ENCODE measurements around the gene STAB1. TPM values are rescaled to one million over a fixed set of nuclear protein-coding genes. Genes with fewer than 3 reads are reported as not detected.

The STAB1 gene
- total RNA-seq, 4 donors from 2014 or later = 27.0 to 98.2 (median 67.2) TPM

GRCh38 chr3:52453496-52454249, 41.5 kb upstream of the STAB1 start, which contains the start of gene TNNC1:
Gene TNNC1, minus strand, starts transcription at chr3:52454041. Its CDS starts 26 bp downstream, at chr3:52454015.
- Histone ChIP-seq H3K4me3 (peak within 1 kb of the TSS; percentile 65 to 95 (median 82)), H3K9me3 (no peaks in the 10 kb centered on the region), H3K36me3 (peaks cover 0 to 12% (median 0%) of the 10 kb centered on the region in 3 donors), H3K27me3 (no peaks in the 10 kb centered on the region), H3K4me1 (peaks cover 7 to 9% (median 8%) of the 10 kb centered on the region in 4 donors), H3K27ac (peak within 1 kb of the TSS; percentile 82 to 92 (median 84))
- no peak for TF ChIP-seq POLR2A (IDR thresholded peaks at IDR 0.05)
- no peak for TF ChIP-seq CTCF (IDR thresholded peaks at IDR 0.05)
- DNase-seq = peak in 1 of 3 donors; percentile 41

GRCh38 chr3:52454250-52454937, 40.7 kb upstream of the STAB1 start:
- Histone ChIP-seq H3K4me3 (peak overlapping the region in 3 of 4 donors; percentile 77 to 95 (median 86)), H3K36me3 (peaks cover 0 to 19% (median 0%) of the 10 kb centered on the region in 3 donors), H3K9me3 (no peaks in the 10 kb centered on the region), H3K4me1 (peaks cover 7 to 9% (median 8%) of the 10 kb centered on the region in 4 donors), H3K27ac (peak overlapping the region; percentile 82 to 92 (median 84)), H3K27me3 (no peaks in the 10 kb centered on the region)
- peak in 1 of 3 donors; percentile 44 for DNase-seq
- TF ChIP-seq POLR2A (IDR thresholded peaks at IDR 0.05) = no peak
- TF ChIP-seq CTCF (IDR thresholded peaks at IDR 0.05) = no peak

- H3K4me1 ChIP-seq = peaks cover 7 to 9% (median 8%) of the 10 kb centered on the region in 4 donors
- DNase-seq = no peak
- H3K9me3 ChIP-seq = no peaks in the 10 kb centered on the region
- H3K4me3 ChIP-seq = peak overlapping the region; percentile 65 to 95 (median 82)
- no peak for TF ChIP-seq POLR2A (IDR thresholded peaks at IDR 0.05)
- TF ChIP-seq CTCF (IDR thresholded peaks at IDR 0.05) = no peak
- peak overlapping the region; percentile 82 to 92 (median 84) for H3K27ac ChIP-seq
- no peaks in the 10 kb centered on the region for H3K27me3 ChIP-seq
- H3K36me3 ChIP-seq = peaks cover 0 to 24% (median 0%) of the 10 kb centered on the region in 3 donors
Measured at GRCh38 chr3:52454938-52455282, 40.2 kb upstream of the STAB1 start.

- Histone ChIP-seq H3K27ac (peak within 1 kb of the TSS; percentile 82 to 92 (median 84)), H3K9me3 (no peaks in the 10 kb centered on the region), H3K4me3 (peak within 1 kb of the TSS; percentile 65 to 95 (median 82)), H3K27me3 (no peaks in the 10 kb centered on the region), H3K36me3 (peaks cover 0 to 30% (median 0%) of the 10 kb centered on the region in 3 donors), H3K4me1 (peaks cover 7 to 9% (median 8%) of the 10 kb centered on the region in 4 donors)
- TF ChIP-seq CTCF (IDR thresholded peaks at IDR 0.05) (no peak), POLR2A (IDR thresholded peaks at IDR 0.05) (peak in 1 of 2 donors; percentile 29)
- DNase-seq = peak; percentile 94 to 96 (median 96)
Measured at GRCh38 chr3:52455283-52456168, 39.6 kb upstream of the STAB1 start, which contains the start of gene NISCH. Gene NISCH, plus strand, starts transcription at chr3:52455604. Its CDS starts 38 bp downstream, at chr3:52455642.
